HG03469 (cell line): Measurements from ENCODE around the gene ADGRF1.
A peak's percentile ranks its signal among the peaks of the same experiment; 100 is the strongest.
"Not testable (repeated sequence)": the region's sequence is repeated elsewhere in the genome, so short reads cannot be mapped to it uniquely, and the experiment has no call there.

Experiments
- ATAC-seq: cut with Tn5 transposase; IDR thresholded peaks from one replicate; pipeline ENCODE4 v1.9.1; 2021; ENCODE audit warnings: mild to moderate bottlenecking, moderate library complexity, moderate number of reproducible peaks; ENCODE audit not compliant: unreplicated experiment

Gene ADGRF1

GRCh38 chr6:47061309-47062300 is 19.5 kb upstream of the ADGRF1 start:
- no peak for ATAC-seq

- ATAC-seq: no peak
Measured at GRCh38 chr6:47059216-47059885, 17.2 kb upstream of the ADGRF1 start.

GRCh38 chr6:47057830-47058540 is 15.9 kb upstream of the ADGRF1 start:
- ATAC-seq: no peak

GRCh38 chr6:47056832-47057231 is 14.7 kb upstream of the ADGRF1 start:
- no peak for ATAC-seq

GRCh38 chr6:47054302-47054701 is 12.2 kb upstream of the ADGRF1 start:
- not testable (repeated sequence) for ATAC-seq

- ATAC-seq: no peak
Measured at GRCh38 chr6:47048638-47049037, 6.5 kb upstream of the ADGRF1 start.

GRCh38 chr6:47047479-47048407 is 5.6 kb upstream of the ADGRF1 start:
- ATAC-seq: peak; percentile 68

GRCh38 chr6:47047097-47047478 is 5.0 kb upstream of the ADGRF1 start:
- ATAC-seq: no peak

GRCh38 chr6:47044397-47044796 is 2.3 kb upstream of the ADGRF1 start:
- ATAC-seq: no peak

- ATAC-seq: no peak
Measured at GRCh38 chr6:47043286-47043685, 1.2 kb upstream of the ADGRF1 start.

- no peak for ATAC-seq
Measured at GRCh38 chr6:47041741-47042140, 391 bp downstream of the ADGRF1 start.

- ATAC-seq: no peak
Measured at GRCh38 chr6:47034926-47035325, 7.2 kb downstream of the ADGRF1 start.

GRCh38 chr6:47034421-47034820 is 7.7 kb downstream of the ADGRF1 start:
- ATAC-seq: no peak

- ATAC-seq: no peak
Measured at GRCh38 chr6:47032974-47033765, 9.0 kb downstream of the ADGRF1 start.

GRCh38 chr6:47031656-47032055 is 10.5 kb downstream of the ADGRF1 start:
- no peak for ATAC-seq

GRCh38 chr6:47029865-47030561 is 12.1 kb downstream of the ADGRF1 start:
- ATAC-seq: no peak

- ATAC-seq: no peak
Measured at GRCh38 chr6:47028835-47029360, 13.2 kb downstream of the ADGRF1 start.

- ATAC-seq: no peak
Measured at GRCh38 chr6:47027315-47027714, 14.8 kb downstream of the ADGRF1 start.

- no peak for ATAC-seq
Measured at GRCh38 chr6:47026679-47027078, 15.5 kb downstream of the ADGRF1 start.
